Activated naive CD4-positive, alpha-beta T cell treated with anti-CD3 and anti-CD28 coated beads, Interleukin-2, amount 50 U/mL, for 16 hours (primary cell): ENCODE data around the gene MTCL1.
"Not testable (repeated sequence)": the region's sequence is repeated elsewhere in the genome, so short reads cannot be mapped to it uniquely, and the experiment has no call there.

Source experiments
- DNase-seq: peaks from one replicate; pipeline ENCODE4 v3.0.0-alpha.2; 2020

The MTCL1 gene

DNA sequence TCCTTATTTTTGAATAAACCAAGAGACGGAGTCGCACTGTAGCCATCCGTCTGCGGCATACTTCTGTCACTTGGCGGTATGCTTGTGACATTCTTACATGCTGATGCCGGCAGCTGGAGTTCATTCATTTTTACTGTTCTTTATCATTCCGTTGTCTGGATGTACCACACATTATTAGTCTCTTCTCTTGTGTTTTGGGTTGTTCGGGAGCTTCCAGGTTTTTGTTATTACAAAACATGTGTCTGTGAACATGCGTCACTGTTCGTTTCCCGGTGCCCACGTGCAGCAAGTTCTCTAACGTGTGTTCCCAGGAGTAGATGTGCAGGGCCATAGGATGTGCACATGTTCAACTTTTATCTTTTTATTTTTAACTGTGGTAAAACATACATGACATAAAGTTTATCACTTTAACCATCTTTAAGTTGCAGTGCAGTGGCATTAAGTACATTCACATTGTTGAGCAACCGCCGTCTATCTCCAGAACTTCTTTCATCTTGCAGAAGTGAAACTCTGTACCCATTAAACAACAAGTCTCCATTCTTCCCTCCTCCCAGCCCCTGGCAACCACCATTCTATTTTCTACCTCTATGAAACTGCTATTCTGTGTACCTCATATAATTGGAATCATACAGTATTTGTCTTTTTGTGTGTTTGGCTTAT is 40.1 kb downstream of the MTCL1 start:
- DNase-seq, result no peak

DNA sequence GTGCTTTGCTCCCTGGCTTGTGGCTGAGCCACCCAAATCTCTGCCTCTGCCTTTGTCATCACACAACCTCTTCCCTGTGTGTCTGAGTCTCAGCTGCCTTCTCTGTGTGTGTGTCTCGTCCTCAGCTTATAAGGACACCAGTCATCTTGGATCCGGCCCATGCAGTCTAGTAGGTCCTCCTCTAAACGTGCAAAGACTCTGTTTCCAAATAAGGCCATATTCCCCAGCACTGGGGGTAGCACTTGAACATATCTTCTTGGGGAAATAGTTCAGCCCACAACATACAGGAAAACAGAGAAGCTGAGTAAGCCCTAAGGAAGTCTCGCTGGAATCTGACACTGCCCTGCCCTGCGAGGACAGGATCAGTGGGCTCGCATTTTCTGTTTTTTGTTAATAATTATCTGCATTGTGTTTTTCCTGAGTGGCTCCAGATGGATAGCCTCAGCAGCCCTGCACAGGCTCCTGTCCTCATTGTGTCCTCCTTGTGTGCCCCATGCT is 42.1 kb downstream of the MTCL1 start:
- DNase-seq, result no peak

DNA sequence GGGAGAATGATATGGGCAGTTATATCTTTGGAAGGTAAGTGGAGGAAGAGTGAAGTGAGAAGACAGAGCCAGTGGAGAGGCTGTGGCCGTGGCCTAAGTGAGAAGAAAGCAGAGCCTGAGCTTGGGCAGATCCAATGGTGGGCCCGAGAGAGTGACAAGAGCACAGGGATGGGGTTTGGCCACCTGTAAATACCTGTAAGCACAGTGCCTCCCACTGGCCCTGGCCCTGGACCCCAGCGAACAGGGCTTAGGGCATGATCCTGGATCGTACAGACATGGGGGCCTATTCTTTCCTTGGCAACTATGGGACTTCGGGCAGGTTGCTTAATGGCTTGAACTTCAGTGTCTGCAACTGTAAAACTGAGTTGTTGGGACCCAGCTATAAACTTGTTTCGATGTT is 44.1 kb downstream of the MTCL1 start:
- no peak for DNase-seq

DNA sequence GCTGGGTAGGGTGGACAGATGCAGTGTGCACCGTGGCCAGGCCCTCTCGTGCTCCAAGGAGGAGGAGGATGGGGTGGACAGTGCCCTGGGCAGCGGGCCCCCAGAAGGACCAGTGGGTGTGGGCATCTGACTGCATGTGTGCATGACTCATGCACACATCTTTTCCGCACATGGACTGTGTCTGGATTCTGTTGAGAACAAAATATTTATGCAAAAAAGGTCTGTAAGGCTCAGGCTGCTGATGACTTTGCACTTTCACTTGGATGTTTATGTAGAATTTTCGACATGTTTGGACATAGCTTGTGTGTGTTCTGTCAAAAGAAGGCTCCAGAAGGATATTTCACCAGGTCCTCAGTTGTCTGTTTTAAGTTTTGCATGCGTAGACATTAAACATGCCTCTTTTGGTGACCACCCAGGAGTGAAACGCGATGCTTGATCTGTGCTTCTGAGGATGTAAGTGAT is 45.6 kb downstream of the MTCL1 start:
- DNase-seq, result no peak

DNA sequence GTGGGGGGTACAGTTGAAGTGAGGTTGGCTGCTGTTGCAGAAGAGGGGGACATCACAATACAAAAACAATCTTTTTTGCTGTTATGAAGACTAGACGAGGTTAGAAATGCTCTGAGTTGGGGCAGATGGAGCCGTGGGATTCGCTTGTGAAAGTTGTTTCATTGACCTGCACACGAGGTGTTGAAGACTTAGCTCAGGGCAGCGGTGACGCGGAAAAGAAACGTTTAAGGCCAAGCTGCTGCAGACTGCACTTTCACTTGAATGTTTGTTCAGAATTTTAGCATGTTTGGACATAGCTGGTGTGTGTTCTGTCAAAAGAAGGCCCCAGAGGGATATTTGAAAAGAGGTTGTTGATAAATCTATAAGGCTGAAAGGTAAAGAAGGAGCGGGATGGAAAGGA is 46.3 kb downstream of the MTCL1 start:
- DNase-seq, result no peak

DNA sequence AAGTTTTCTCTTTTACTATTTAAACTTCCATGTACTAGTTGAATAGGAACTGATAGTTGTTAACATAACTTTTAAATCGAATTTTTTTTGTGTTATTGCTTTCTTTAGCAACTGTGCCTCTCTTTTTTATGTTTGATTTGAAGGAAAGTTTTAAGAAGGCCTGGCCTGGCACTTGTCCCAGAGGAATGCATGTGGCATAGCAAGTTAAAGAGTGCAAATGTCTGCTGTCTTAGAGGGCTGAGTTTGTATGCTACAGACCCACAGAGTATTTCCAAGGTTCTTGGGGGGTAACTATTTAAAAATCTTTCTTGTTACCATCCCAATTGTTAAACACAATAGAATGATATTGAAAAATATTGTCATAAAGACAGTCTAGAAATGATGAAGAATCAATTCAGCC is 47.0 kb downstream of the MTCL1 start:
- no peak for DNase-seq

DNA sequence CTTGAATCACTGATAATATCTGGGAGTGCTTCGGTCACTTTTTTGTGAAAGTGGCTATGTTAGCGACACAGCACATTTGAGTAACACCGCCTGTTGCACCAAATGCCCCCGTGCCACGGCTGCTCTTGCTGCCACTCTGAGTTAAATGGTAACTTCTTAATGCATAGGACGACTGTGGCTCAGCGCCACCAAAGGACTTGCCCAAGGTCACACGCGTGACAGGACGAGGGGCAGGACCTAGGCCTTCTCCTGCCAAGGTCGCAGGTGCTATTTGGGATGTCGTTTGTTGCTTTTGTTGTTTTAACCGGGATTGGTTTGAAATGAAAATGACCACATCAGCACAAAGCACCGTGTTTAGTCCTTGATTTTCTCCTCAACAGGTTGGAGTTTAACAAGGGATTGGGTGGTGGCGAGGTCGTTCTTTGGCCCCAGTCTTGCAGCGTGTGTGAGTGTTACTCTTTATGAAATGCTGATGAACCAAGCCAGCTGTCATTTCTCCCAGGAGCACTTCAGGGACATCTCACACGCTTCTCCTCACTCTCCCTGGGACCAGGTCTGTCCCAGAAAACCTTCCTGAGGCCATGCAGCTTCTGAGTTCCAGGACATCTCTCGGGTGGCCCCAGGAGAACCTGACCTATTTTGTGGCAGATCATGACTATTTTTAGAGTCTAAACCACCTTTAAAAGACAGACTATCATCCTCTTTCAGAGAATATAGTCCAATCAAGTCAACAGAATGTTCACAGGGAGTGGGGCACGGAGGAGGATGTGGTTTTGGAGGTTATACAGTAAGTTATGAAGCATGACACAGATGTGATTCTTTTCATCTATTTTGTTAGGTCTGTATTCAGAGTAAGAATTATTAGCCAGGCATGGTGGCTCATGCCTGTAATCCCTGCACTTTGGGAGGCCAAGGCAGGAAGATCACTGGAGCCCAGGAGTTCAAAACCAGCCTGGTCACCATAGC is 49.9 kb downstream of the MTCL1 start:
- DNase-seq, result peak; percentile 25

DNA sequence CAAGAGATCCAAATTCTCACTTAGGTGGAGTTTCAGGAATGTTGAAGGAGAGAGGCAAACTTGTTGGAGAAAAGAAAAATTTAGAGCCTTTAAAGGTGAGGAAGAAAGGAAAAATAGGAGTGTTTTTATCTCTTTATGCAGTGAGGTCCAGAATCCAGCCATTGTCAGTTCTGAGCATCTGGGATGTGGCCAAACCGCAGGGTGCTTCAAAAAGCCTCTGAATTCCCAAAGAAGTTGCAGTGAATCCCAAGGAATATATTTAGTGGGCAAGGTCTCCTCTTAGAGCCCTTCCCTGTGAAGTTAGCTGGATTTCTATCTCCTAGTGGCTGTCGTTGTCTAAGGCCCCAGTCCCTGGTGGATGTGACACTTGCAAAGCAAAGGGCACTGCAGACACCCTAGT is 51.2 kb downstream of the MTCL1 start:
- DNase-seq, result no peak

DNA sequence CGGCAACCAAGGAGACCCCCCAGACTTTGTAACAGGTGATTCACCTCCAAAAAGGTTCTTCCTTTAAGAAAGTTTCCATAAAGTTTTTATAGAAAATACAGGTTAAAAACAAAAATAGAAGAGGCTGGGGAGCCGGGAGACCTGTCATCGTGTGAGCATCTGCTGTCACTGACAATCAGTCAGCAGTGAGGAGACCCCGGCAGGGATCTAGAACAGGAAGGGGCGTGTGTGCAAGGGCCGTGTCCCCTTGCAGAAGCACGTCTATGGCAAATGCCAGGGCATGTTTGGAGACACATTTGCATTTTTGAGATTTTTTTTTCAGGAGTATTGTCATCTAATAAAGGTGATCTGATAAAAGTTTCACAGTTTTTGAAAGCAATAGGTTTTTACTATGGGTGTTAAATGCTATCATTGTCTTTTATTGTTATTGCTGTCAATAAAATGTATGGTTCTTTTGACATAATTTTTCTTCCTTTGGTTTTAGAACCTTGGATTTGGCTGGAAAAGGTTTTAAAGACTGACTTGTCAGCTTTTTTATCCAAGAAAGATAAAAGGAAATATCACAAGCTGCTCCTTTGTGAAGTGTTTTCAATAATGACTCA is 52.1 kb downstream of the MTCL1 start:
- DNase-seq, result no peak

DNA sequence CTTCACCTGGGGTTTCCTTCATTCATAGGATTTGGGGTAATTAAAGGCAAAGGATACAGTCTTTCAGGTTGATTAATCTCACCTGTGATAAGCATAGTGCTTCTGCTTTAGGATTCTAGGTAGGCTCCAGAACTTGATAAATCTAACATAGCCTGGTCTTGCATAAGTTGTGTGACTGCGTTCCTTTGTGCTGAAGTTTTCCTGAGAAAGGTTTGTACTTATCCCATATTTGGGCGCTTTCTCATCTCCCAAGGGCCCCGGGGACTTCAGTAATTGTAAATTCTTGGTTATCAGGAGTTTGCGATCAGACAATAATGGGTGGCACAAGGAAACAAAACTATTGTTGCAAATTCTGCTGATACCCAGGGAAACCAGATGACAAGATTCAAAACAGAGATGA is 53.1 kb downstream of the MTCL1 start:
- no peak for DNase-seq

DNA sequence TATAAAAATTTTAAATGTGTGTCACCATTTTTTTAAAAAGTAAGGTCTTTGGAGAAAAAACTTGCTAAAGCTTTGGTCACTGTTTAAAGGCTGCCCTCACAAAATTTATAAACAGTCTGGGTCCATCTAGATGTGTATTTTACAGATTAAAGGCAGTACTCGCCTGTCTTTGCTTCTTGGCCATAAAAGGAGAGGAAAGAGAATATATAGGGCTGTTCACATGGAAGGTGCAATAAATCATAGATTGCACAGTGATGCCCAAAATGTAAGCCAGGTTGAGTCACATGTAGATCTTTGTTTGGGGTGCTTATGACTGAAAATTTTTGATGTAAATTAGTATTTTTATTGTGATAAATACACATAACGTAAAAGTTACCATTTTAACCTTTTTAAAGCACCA is 55.6 kb downstream of the MTCL1 start:
- DNase-seq, result no peak

DNA sequence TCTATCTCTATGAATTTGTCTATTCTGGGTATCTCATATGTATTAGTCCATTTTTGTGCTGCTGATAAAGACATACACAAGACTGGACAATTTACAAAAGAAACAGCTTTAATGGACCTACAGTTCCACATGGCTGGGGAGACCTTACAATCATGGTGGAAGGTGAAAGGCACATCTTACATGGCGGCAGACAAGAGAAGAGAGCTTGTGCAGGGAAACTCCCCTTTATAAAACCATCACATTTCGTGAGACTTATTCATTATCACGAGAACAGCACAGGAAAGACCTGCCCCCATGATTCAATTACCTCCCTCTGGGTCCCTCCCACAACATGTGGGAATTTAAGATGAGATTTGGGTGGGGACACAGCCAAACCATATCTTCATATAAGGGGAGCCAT is 56.2 kb downstream of the MTCL1 start:
- not testable (repeated sequence) for DNase-seq

DNA sequence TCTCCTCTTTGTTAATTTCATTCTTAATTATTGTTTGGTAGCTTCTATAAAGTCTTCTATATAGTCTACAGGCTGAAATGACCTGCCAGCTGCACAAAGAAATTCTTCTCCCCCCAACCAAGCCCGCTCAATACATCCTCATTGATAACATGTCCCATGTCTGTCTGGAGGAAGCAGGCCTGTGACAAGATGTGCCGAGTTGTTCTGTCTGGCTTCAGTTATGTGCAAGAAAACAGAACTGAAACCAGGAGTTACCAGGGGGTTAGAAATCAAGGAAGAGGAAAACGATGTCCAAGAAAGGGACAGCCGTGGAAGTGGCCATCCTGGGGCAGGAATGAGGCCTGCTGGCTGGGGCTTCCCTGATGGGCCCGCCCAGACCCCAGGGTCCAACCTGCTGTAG is 57.6 kb downstream of the MTCL1 start:
- DNase-seq, result no peak

DNA sequence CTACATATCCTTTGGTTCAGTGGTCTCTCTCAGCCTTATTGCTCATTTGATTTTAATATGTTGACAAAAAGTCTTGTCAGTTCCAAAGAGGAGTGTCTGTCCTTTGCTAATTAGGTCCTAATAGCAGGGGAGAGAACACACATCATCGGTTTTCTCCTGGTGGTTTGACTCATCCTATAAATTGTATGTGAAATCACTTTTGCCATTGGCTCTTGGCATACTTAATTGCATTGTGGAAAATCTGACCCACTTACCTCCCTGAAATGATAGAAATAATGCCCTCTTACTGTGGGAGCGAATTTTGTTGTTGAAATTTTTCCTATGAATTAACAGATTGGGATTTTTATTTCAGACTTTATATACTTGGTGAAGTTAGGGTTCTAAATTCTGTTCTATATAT is 58.3 kb downstream of the MTCL1 start:
- no peak for DNase-seq

DNA sequence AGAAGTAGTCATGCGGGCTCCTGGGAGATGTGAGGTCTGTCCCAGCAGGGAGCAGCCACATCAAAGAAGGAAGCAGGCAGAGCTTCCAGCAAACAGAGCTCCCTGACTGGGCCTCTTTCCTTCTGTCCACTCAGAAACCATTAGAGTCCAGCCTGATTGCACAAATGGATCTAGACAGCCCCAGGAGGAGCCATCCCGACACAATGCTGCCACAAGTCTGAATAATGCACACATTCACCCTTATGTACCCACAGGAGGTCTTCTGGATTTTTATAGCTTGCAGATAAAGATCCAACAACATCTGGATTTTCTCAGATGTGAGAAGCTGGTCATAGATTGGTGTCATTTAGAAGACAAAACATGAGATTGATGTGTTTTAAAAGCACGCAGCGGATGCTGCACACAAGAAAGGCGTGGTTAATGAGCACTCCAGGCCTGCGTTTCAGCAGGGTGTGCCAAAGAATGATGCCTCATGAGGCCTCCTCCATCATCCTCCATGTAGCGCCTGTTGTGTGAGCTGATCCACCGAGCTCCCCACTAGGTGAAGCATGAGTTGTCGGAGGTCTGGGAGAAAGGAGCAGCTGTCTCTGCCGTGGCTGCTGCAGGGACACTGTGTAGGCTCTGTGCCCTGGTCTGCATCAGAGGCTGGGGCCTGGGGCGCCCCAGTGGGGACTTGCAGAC is 60.6 kb downstream of the MTCL1 start:
- DNase-seq, result no peak

DNA sequence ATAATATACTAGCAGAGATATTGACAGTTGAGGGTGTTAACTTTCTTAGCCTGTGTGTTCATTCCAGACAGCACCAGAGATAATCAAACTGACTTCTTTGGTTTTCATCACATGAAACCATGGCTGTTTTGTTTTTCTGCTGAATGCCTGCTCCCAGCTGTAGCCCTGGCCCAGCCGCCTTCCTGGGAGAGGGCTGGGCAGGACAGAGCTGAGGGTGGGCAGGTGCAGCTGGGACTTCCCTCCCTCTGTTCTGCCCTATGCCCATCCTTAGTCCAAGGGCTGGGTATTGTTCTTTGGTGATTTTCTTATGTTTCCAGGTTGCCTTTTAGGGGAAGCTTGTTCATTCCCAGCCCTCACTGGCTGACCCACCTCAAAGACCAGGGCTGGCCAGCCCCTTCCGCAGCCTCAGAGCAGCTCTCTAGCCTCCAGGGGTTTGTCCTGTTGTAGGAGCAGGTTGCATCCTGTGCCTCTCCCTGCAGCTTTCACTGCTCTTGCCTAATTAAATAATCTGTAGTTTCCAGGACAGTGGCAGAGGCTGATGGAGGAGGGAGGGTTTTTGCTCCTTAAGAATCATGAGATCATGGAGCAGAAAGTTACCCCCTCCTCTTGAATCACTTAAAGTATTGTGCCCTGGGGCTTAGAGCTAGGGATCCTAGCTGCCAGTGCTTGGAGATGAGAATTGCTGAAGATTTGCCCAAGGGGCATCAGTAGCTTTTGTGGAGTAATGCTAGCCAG is 61.4 kb downstream of the MTCL1 start:
- no peak for DNase-seq

DNA sequence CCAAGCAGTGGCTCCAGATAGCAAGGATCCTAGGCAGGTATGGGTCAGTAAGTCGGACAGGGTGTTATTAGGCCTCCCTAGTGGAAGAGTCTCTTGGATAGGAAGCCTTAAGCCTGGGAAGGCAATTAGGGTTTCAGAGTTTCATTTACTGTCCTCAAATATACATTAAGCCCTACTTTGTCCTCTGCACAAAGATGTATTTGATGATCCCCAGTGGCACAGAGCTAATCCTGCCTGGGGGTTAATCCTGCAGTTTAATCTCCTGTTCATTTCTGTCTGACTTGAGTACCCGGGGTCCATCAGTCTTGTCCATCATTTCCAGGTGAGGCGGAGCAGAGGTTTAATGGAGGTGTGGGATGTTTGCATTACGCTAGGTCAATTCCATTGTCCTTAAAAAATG is 62.0 kb downstream of the MTCL1 start:
- DNase-seq, result no peak

DNA sequence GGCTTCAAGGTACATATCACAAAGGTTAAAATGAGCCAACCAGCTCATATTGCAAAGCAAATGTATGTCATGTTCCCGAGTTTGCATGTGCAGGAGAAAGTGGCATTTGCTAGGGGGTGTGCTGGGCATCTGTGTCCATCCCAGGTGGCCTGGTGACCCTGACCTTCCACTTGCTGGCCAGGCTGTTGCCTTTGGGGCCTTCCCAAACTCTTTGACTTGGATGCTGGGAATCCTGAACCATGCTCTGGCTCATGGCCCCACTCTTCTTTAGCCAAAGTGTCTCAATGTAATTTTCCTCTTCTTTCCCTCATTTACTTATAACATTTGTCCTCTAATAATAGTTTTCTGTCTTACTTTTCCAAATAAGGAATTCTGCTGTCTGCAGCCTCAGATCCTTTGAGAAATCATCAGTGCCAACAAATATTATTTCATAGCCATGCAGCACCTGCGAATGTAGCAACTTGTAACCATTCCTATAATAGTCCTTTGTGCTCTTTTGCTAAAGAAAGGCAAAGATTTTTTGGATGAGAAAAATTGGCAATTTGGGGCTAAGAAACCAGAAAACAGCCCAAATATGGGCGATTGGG is 64.2 kb downstream of the MTCL1 start:
- no peak for DNase-seq

DNA sequence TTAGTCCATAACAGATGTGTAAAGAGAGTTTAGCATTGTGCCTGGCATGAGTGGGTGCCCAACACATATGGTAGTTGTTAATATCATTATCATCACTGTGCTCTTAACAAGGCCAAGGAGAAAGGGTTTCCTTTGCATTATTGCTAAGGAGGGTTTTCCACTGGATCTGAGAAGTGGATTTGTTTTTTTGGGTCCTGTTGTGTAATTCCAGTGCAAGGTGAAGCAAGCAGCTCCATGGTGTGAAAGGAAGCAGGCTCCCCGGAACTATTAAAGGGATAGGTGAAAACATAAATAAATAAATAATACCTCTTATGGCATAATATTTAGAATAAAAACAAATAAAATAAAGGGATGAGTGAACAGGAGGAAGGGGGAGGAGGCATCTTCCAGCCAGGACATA is 65.3 kb downstream of the MTCL1 start:
- no peak for DNase-seq

DNA sequence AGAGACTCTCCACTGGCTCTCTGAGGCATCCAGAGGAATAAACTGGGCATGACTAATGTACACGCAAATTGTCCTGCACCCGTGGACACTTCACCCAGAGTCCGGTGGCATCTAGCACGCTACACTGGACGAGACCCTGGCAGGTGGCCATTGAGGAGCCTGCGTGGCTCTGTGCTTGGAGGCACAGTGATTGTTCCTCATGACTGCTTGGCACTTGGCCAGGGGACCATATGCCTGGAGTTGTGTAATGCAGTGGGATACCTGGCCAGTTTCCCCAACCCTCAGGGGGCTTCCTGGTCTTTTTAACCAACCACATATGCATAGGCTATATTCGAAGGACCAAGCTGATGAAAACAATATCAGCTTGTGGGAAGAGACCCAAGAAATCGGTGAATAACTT is 66.6 kb downstream of the MTCL1 start:
- no peak for DNase-seq

DNA sequence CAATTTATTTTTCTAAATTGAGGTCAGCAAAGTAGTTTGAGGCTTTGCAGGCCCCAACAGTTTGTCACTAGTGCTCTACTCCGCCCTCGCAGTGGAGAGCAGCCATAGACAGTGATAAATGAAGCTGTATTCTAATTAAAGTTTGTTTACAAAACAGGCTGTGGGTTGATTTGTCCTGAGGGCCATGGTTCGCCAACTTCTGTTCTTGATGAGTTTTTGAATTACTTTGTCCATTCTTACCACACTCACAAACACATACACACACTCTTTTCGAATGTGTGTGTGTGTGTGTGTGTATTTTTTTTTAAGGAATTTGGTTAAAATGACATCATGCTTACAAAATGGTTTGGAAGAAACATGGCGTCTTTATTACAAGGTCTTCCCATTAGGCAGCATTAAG is 68.6 kb downstream of the MTCL1 start:
- no peak for DNase-seq
